Activated CD8-positive, alpha-beta T cell treated with anti-CD3 and anti-CD28 coated beads for 36 hours (primary cell): ENCODE results near the gene PPP2R3B. TPM values are rescaled to one million over a fixed set of nuclear protein-coding genes. Genes with fewer than 3 reads are reported as not detected.

Experiments
- ATAC-seq: fragments of 200-7000 bp; cut with Tn5 transposase; one replicate; pipeline ENCODE4 v1.10.0; 2021; ENCODE audit warnings: mild to moderate bottlenecking, moderate library complexity
- CTCF ChIA-PET: fragments of 350-600 bp; sonication (Branson Sonifier 250); formaldehyde crosslinking; loops from one replicate; lab custom pipeline; 2021; ENCODE audit warnings: antibody characterized with exemption; lab: Charles Lee
- POLR2A ChIA-PET: fragments of 350-600 bp; sonication (Branson Sonifier 250); formaldehyde crosslinking; loops from one replicate; lab custom pipeline; 2021; ENCODE audit warnings: antibody characterized with exemption; lab: Charles Lee
- DNase-seq: peaks from one replicate; pipeline ENCODE4 v3.0.0-alpha.2; 2020
- H3K27ac Mint-ChIP-seq: one replicate; pipeline ENCODE4 v1.8.0; 2021; ENCODE audit warnings: mild to moderate bottlenecking, mixed read lengths
- H3K27me3 Mint-ChIP-seq: one replicate; pipeline ENCODE4 v1.8.0; 2021; ENCODE audit warnings: mixed read lengths
- H3K36me3 Mint-ChIP-seq: one replicate; pipeline ENCODE4 v1.8.0; 2021; ENCODE audit warnings: low read depth, mixed read lengths
- H3K4me1 Mint-ChIP-seq: one replicate; pipeline ENCODE4 v1.8.0; 2021; ENCODE audit warnings: low read depth, mixed read lengths
- H3K4me3 Mint-ChIP-seq: one replicate; pipeline ENCODE4 v1.8.0; 2021; ENCODE audit warnings: mild to moderate bottlenecking, moderate library complexity, mixed read lengths
- H3K9me3 Mint-ChIP-seq: one replicate; pipeline ENCODE4 v1.8.0; 2021; ENCODE audit warnings: mixed read lengths
- intact Hi-C: fragments of 100-400 bp; cut with micrococcal nuclease; formaldehyde crosslinking; loops from one replicate; pipeline ENCODE4 v1.10.0; 2022
- total RNA-seq, 2 experiments: library from RNA; stranded (reverse); gene quantifications; one replicate each; pipeline ENCODE4 v1.2.3, GENCODE V29; 2021
- TF ChIP-seq, protein P1 (sequence below): fragments of 200-600 bp; IDR thresholded peaks from one replicate; pipeline ENCODE4 v1.8.0; 2022; ENCODE audit warnings: antibody characterized with exemption, mild to moderate bottlenecking

PPP2R3B gene
- total RNA-seq, 2 experiments from 2014 or later, result 44.9 to 45.7 TPM

- ATAC-seq, result no peak
- Mint-ChIP-seq H3K4me3 (no peak overlapping the region), H3K27me3 (no peaks in the 10 kb centered on the region), H3K27ac (no peak overlapping the region), H3K4me1 (peaks cover 3% of the 10 kb centered on the region), H3K9me3 (no peaks in the 10 kb centered on the region), H3K36me3 (peaks cover 53% of the 10 kb centered on the region)
- TF ChIP-seq, protein P1, sequence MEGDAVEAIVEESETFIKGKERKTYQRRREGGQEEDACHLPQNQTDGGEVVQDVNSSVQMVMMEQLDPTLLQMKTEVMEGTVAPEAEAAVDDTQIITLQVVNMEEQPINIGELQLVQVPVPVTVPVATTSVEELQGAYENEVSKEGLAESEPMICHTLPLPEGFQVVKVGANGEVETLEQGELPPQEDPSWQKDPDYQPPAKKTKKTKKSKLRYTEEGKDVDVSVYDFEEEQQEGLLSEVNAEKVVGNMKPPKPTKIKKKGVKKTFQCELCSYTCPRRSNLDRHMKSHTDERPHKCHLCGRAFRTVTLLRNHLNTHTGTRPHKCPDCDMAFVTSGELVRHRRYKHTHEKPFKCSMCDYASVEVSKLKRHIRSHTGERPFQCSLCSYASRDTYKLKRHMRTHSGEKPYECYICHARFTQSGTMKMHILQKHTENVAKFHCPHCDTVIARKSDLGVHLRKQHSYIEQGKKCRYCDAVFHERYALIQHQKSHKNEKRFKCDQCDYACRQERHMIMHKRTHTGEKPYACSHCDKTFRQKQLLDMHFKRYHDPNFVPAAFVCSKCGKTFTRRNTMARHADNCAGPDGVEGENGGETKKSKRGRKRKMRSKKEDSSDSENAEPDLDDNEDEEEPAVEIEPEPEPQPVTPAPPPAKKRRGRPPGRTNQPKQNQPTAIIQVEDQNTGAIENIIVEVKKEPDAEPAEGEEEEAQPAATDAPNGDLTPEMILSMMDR, result no peak
- intact Hi-C loops, result no loop called here
- ChIA-PET POLR2A (no interaction called here), CTCF (no interaction called here)
- no peak for DNase-seq
Measured at GRCh38 chrX:290476-291166, 96.1 kb downstream of the PPP2R3B start.

DNA sequence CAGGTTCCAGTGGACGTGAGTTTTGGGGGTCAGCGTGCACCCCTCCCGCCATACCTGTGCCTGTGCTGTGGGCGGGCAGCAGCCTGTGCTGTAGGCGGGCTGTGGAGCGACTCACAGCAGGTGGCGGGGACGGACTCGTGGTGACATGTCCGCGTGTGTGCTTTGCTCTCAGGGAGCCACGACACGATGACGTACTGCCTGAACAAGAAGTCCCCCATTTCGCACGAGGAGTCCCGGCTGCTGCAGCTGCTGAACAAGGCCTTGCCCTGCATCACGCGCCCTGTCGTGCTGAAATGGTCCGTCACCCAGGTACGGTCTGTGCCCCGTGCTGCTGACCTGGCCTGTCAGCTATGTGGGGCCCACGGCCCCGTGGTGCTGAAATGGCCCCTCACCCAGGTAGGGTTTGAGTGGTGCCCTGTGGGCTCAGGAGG, 98.1 kb downstream of the PPP2R3B start:
- intact Hi-C loops, result no loop called here
- POLR2A ChIA-PET, result no interaction called here
- no peaks in the 10 kb centered on the region for H3K9me3 Mint-ChIP-seq
- H3K4me1 Mint-ChIP-seq, result peaks cover 14% of the 10 kb centered on the region
- H3K27ac Mint-ChIP-seq, result no peak overlapping the region
- CTCF ChIA-PET, result no interaction called here
- TF ChIP-seq, protein P1, result no peak
- no peak for DNase-seq
- H3K36me3 Mint-ChIP-seq, result peaks cover 62% of the 10 kb centered on the region
- no peak for ATAC-seq
- H3K27me3 Mint-ChIP-seq, result no peaks in the 10 kb centered on the region
- H3K4me3 Mint-ChIP-seq, result no peak overlapping the region

DNA sequence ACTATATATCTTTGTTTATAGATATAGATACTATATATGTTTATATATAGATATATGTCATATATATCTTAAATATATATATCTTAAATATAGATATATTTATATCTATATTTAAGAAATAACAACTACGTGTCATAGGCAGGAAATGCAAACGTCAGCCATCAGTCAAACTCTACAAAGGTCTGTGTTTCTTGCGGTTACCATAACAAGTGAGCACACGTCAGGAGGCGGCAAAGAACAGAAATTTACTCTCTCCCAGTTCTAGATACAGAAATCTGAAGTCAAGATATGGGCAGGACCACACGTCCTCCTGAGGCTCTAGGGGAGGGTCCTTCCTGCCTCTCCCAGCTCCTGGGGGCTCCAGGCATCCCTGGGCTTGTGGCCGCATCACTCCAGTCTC, 99.0 kb downstream of the PPP2R3B start:
- DNase-seq, result no peak
- CTCF ChIA-PET, result no interaction called here

GRCh38 chrX:285076-285677, 101.5 kb downstream of the PPP2R3B start:
- H3K9me3 Mint-ChIP-seq, result no peaks in the 10 kb centered on the region
- TF ChIP-seq, protein P1, result no peak
- no peaks in the 10 kb centered on the region for H3K27me3 Mint-ChIP-seq
- H3K27ac Mint-ChIP-seq, result no peak overlapping the region
- ChIA-PET CTCF (no interaction called here), POLR2A (no interaction called here)
- DNase-seq (no peak), ATAC-seq (no peak)
- intact Hi-C loops, result no loop called here
- H3K4me3 Mint-ChIP-seq, result no peak overlapping the region
- peaks cover 39% of the 10 kb centered on the region for H3K36me3 Mint-ChIP-seq
- H3K4me1 Mint-ChIP-seq, result peaks cover 17% of the 10 kb centered on the region

More for the DNA sequence above, 99.0 kb downstream of the PPP2R3B start:
- peaks cover 52% of the 10 kb centered on the region for H3K36me3 Mint-ChIP-seq
- TF ChIP-seq, protein P1, result no peak
- no peaks in the 10 kb centered on the region for H3K27me3 Mint-ChIP-seq
- no peak overlapping the region for H3K27ac Mint-ChIP-seq
- no peak overlapping the region for H3K4me3 Mint-ChIP-seq
- ATAC-seq, result no peak
- H3K4me1 Mint-ChIP-seq, result peaks cover 14% of the 10 kb centered on the region
- intact Hi-C loops, result no loop called here
- POLR2A ChIA-PET, result no interaction called here
- H3K9me3 Mint-ChIP-seq, result no peaks in the 10 kb centered on the region

Other genes starting within 250 kb of the PPP2R3B start
- gene PLCXD1, start 105.5 kb downstream of the PPP2R3B start, total RNA-seq, result 10 to 100 TPM; 63.9 to 65.7 TPM
- gene GTPBP6, start 68.1 kb downstream of the PPP2R3B start, total RNA-seq, result 10 to 100 TPM; 68.0 to 68.3 TPM
- gene SHOX, start 243.9 kb upstream of the PPP2R3B start, total RNA-seq, result not detected